H9 (cell line): ENCODE results near the gene RS1. TPM values are rescaled to one million over a fixed set of nuclear protein-coding genes. Genes with fewer than 3 reads are reported as not detected.

Experiments used
- DNase-seq: peaks from one replicate; pipeline ENCODE4 v3.0.0-alpha.2; 2017
- H2AFZ ChIP-seq: one replicate; pipeline ENCODE4 v1.6.1; 2013; ENCODE audit warnings: mild to moderate bottlenecking, low read length, control low read depth, moderate library complexity
- H2AK5ac ChIP-seq: 2 replicates; pipeline ENCODE4 v1.6.1; 2013; ENCODE audit warnings: low read length, control low read depth, mixed read lengths; ENCODE audit not compliant: insufficient read length
- H2BK120ac ChIP-seq: one replicate; pipeline ENCODE4 v1.6.1; 2013; ENCODE audit warnings: low read depth, mild to moderate bottlenecking, low read length, control low read depth, inconsistent platforms; ENCODE audit not compliant: poor library complexity, severe bottlenecking
- H2BK12ac ChIP-seq: 2 replicates; pipeline ENCODE4 v1.6.1; 2013; ENCODE audit warnings: low read length, control low read depth, mixed read lengths, low read depth; ENCODE audit not compliant: insufficient read length
- H2BK15ac ChIP-seq: 2 replicates; pipeline ENCODE4 v1.6.1; 2013; ENCODE audit warnings: low read depth, low read length, control low read depth
- H2BK20ac ChIP-seq: one replicate; pipeline ENCODE4 v1.6.1; 2013; ENCODE audit warnings: low read depth, mild to moderate bottlenecking, low read length, control low read depth, inconsistent platforms; ENCODE audit not compliant: poor library complexity, severe bottlenecking
- H2BK5ac ChIP-seq: 2 replicates; pipeline ENCODE4 v1.6.1; 2013; ENCODE audit warnings: low read length, control low read depth, mixed read lengths; ENCODE audit not compliant: insufficient read length
- H3K14ac ChIP-seq: 2 replicates; pipeline ENCODE4 v1.6.1; 2013; ENCODE audit warnings: low read length, control low read depth; ENCODE audit not compliant: insufficient read depth
- H3K18ac ChIP-seq: 2 replicates; pipeline ENCODE4 v1.6.1; 2013; ENCODE audit warnings: low read depth, mild to moderate bottlenecking, mixed read lengths, low read length, control low read depth; ENCODE audit not compliant: insufficient read length
- H3K23ac ChIP-seq: 2 replicates; pipeline ENCODE4 v1.6.1; 2013; ENCODE audit warnings: low read length, control low read depth, mixed read lengths, low read depth; ENCODE audit not compliant: insufficient read length
- H3K23me2 ChIP-seq: 2 replicates; pipeline ENCODE4 v1.6.1; 2013; ENCODE audit warnings: low read depth, mild to moderate bottlenecking, mixed read lengths, low read length, control low read depth; ENCODE audit not compliant: insufficient read length, poor library complexity, severe bottlenecking
- H3K27ac ChIP-seq: 2 replicates; pipeline ENCODE4 v1.5.1; 2013; ENCODE audit warnings: low read length, control low read depth, mixed read lengths, low read depth; ENCODE audit not compliant: insufficient read length
- H3K27me3 ChIP-seq: 2 replicates; pipeline ENCODE4 v1.6.1; 2013; ENCODE audit warnings: low read length, control low read depth, inconsistent platforms; ENCODE audit not compliant: insufficient read depth
- H3K4ac ChIP-seq: 2 replicates; pipeline ENCODE4 v1.6.1; 2013; ENCODE audit warnings: low read depth, mild to moderate bottlenecking, control low read depth, inconsistent platforms, low read length, moderate library complexity
- H3K4me1 ChIP-seq: 2 replicates; pipeline ENCODE4 v1.6.1; 2013; ENCODE audit warnings: low read length, control low read depth, inconsistent platforms; ENCODE audit not compliant: insufficient read depth
- H3K4me2 ChIP-seq: 2 replicates; pipeline ENCODE4 v1.6.1; 2013; ENCODE audit warnings: low read length, control low read depth, mixed read lengths; ENCODE audit not compliant: insufficient read length, insufficient read depth
- H3K56ac ChIP-seq: 2 replicates; pipeline ENCODE4 v1.6.1; 2013; ENCODE audit warnings: low read depth, mild to moderate bottlenecking, mixed read lengths, low read length, control low read depth; ENCODE audit not compliant: insufficient read length
- H3K79me1 ChIP-seq: 2 replicates; pipeline ENCODE4 v1.6.1; 2013; ENCODE audit warnings: low read depth, mild to moderate bottlenecking, moderate library complexity, low read length, control low read depth, inconsistent platforms; ENCODE audit not compliant: insufficient read depth, poor library complexity, severe bottlenecking
- H3K79me2 ChIP-seq: 2 replicates; pipeline ENCODE4 v1.6.1; 2013; ENCODE audit warnings: low read length, control low read depth, inconsistent platforms; ENCODE audit not compliant: insufficient read depth
- H3K9ac ChIP-seq: 2 replicates; pipeline ENCODE4 v1.6.1; 2013; ENCODE audit warnings: low read length, control low read depth, mixed read lengths; ENCODE audit not compliant: insufficient read length; ENCODE audit errors: extremely low read depth
- H3K9me3 ChIP-seq: one replicate; pipeline ENCODE4 v1.6.1; 2013; ENCODE audit warnings: low read depth, low read length, inconsistent platforms; ENCODE audit not compliant: control insufficient read depth
- H3T11ph ChIP-seq: one replicate; pipeline ENCODE4 v1.6.1; 2013; ENCODE audit warnings: mild to moderate bottlenecking, low read length, control low read depth, inconsistent platforms
- H4K20me1 ChIP-seq: one replicate; pipeline ENCODE4 v1.6.1; 2013; ENCODE audit not compliant: control insufficient read depth, insufficient read length, insufficient read depth
- H4K5ac ChIP-seq: 2 replicates; pipeline ENCODE4 v1.6.1; 2013; ENCODE audit warnings: low read depth, mild to moderate bottlenecking, mixed read lengths, low read length, control low read depth; ENCODE audit not compliant: insufficient read length
- H4K8ac ChIP-seq: replicated peaks from 2 replicates; pipeline ENCODE4 v1.6.1; 2013; ENCODE audit warnings: low read length, control low read depth, mixed read lengths, low read depth; ENCODE audit not compliant: insufficient read length
- H4K91ac ChIP-seq: 2 replicates; pipeline ENCODE4 v1.6.1; 2013; ENCODE audit warnings: low read depth, mild to moderate bottlenecking, moderate library complexity, mixed read lengths, low read length, control low read depth; ENCODE audit not compliant: insufficient read length
- H3K27ac Mint-ChIP-seq, 3 experiments: 2 replicates in 2 of 3; 3 replicates in 1 of 3; pipeline ENCODE4 v1.8.0; 2020 to 2021; ENCODE audit warnings: mixed read lengths in 3 of 3, mild to moderate bottlenecking in 1 of 3, moderate library complexity in 1 of 3
- H3K27me3 Mint-ChIP-seq: 2 replicates; pipeline ENCODE4 v1.8.0; 2021; ENCODE audit warnings: low read depth, mild to moderate bottlenecking, moderate library complexity, mixed read lengths
- H3K36me3 Mint-ChIP-seq, 3 experiments: 2 replicates in 2 of 3; 3 replicates in 1 of 3; pipeline ENCODE4 v1.8.0; 2020 to 2021; ENCODE audit warnings: low read depth in 3 of 3, mixed read lengths in 3 of 3; ENCODE audit not compliant: insufficient read depth in 1 of 3
- H3K4me1 Mint-ChIP-seq, 2 experiments: 2 replicates each; pipeline ENCODE4 v1.8.0; 2020; ENCODE audit warnings: mixed read lengths in 2 of 2
- H3K4me3 Mint-ChIP-seq, 2 experiments: 2 replicates in 1 of 2; 3 replicates in 1 of 2; pipeline ENCODE4 v1.8.0; 2020 to 2021; ENCODE audit warnings: mild to moderate bottlenecking in 2 of 2, mixed read lengths in 2 of 2, moderate library complexity in 1 of 2
- H3K9me3 Mint-ChIP-seq, 2 experiments: 2 replicates in 1 of 2; 3 replicates in 1 of 2; pipeline ENCODE4 v1.8.0; 2020; ENCODE audit warnings: mild to moderate bottlenecking in 2 of 2, mixed read lengths in 2 of 2, moderate library complexity in 1 of 2
- WGBS: extraction: QIAGEN DNeasy Blood & Tissue Kit; methylation state at CpG from one replicate; pipeline ENCODE4 v1.1.7; 2013; ENCODE audit warnings: missing lambda C conversion rate, low lambda C conversion rate, mixed read lengths; ENCODE audit not compliant: insufficient read length; ENCODE audit errors: extremely low coverage; 5-methylcytosine and 5-hydroxymethylcytosine counted together
- total RNA-seq: library from RNA; stranded (reverse); gene quantifications from 2 replicates; pipeline ENCODE4 v1.2.1, GENCODE V29; 2021
- TF ChIP-seq, protein P1 (sequence below): fragments of 200-600 bp; sonication (generic); conservative IDR thresholded peaks from 3 replicates; pipeline ENCODE4 v1.8.0; 2021; ENCODE audit warnings: antibody characterized with exemption, mild to moderate bottlenecking

RS1 gene
- total RNA-seq, 1 experiment from 2014 or later: not detected

DNA sequence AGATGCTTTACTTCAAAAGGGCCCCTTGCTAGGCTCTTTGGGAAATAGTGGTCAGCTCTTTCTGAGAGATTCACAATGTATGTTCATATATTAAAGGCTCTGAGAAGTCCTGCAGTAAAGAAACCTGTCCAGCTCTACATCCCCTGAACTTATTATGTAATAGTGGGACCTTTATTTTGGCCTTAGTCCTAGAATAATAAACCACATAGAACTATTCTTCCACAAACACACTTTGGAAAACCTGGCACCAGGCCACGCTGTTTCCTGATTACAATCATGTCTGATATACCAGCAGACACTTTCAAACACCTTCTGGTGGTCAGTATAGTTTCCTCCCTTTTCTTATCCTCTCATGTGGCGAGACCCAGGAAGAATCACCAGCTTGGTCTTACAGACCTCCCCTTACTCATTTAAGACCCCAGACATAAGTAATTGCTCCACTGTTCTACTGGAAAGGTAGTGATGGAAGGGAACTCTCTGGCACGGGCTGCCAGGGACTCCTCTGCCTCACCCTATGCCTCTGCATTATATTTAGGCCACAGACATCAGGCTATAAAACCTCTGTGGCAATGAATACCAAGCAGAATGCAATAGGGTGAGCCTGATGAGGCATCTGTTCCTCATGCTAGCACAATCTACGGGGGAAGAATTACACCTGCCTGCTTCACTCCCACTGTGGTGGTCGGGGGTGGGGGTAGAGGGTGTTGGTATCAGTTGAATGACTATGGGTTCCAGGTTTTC lies 29.9 kb upstream of the RS1 start:
- Histone ChIP-seq H4K91ac (no peak overlapping the region), H3K4me2 (no peak overlapping the region)

More for the DNA sequence above, 29.9 kb upstream of the RS1 start:
- Histone ChIP-seq H3K23ac (no peak overlapping the region), H3K18ac (no peak overlapping the region), H3K4ac (no peak overlapping the region), H3K79me2 (no peaks in the 10 kb centered on the region), H4K8ac (no peak overlapping the region), H2BK12ac (no peak overlapping the region), H2AFZ (no peak overlapping the region), H3K79me1 (no peaks in the 10 kb centered on the region), H3K14ac (no peak overlapping the region), H3K23me2 (no peaks in the 10 kb centered on the region), H4K5ac (no peak overlapping the region), H2BK15ac (no peak overlapping the region), H3K9me3 (peaks cover 40% of the 10 kb centered on the region), H3K9ac (no peak overlapping the region), H4K20me1 (no peaks in the 10 kb centered on the region), H3T11ph (no peak overlapping the region), H2BK20ac (no peak overlapping the region), H2AK5ac (no peak overlapping the region), H3K56ac (no peak overlapping the region), H3K27me3 (no peaks in the 10 kb centered on the region), H2BK5ac (no peak overlapping the region), H3K27ac (no peak overlapping the region), H2BK120ac (no peak overlapping the region), H3K4me1 (no peaks in the 10 kb centered on the region)
- DNase-seq: no peak
- Mint-ChIP-seq H3K4me1 (peaks cover 0 to 13% of the 10 kb centered on the region in 2 experiments; a peak in 2 of 4 replicates), H3K4me3 (no peak overlapping the region), H3K9me3 (peaks cover 71 to 73% of the 10 kb centered on the region in 2 experiments), H3K27me3 (no peaks in the 10 kb centered on the region; the same call in none of the 2 replicates), H3K27ac (no peak overlapping the region), H3K36me3 (peaks cover 0 to 3% (median 1%) of the 10 kb centered on the region in 3 experiments; a peak in 2 of 7 replicates)
- TF ChIP-seq, protein P1, sequence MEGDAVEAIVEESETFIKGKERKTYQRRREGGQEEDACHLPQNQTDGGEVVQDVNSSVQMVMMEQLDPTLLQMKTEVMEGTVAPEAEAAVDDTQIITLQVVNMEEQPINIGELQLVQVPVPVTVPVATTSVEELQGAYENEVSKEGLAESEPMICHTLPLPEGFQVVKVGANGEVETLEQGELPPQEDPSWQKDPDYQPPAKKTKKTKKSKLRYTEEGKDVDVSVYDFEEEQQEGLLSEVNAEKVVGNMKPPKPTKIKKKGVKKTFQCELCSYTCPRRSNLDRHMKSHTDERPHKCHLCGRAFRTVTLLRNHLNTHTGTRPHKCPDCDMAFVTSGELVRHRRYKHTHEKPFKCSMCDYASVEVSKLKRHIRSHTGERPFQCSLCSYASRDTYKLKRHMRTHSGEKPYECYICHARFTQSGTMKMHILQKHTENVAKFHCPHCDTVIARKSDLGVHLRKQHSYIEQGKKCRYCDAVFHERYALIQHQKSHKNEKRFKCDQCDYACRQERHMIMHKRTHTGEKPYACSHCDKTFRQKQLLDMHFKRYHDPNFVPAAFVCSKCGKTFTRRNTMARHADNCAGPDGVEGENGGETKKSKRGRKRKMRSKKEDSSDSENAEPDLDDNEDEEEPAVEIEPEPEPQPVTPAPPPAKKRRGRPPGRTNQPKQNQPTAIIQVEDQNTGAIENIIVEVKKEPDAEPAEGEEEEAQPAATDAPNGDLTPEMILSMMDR: no peak
- WGBS: no CpG with 5 or more reads among the region's 5 CpGs
